Spleen (tissue), 11 donors: ENCODE measurements around the gene MFSD2B. TPM values are rescaled to one million over a fixed set of nuclear protein-coding genes. Genes with fewer than 3 reads are reported as not detected.

ENCODE experiments used
- DNase-seq: peaks from one replicate; pipeline ENCODE4 v3.0.0-alpha.2; 2020
- H3K27ac ChIP-seq, 8 donors: fragments of 200-600 bp; sonication (generic) in 7 of 8; 1 replicate in 4 of 8; 2 replicates in 4 of 8; pipeline versions ENCODE4 v1.5.0 to v1.8.0; 2016 to 2021; ENCODE audit warnings: inconsistent platforms in 4 of 8, mild to moderate bottlenecking in 4 of 8, moderate library complexity in 1 of 8
- H3K27me3 ChIP-seq, 7 donors: fragments of 200-600 bp; sonication (generic) in 6 of 7; replicated peaks in 1 of 7; 1 replicate in 4 of 7; 2 replicates in 3 of 7; pipeline versions ENCODE4 v1.5.0 to v1.8.0; 2016 to 2021; ENCODE audit warnings: inconsistent platforms in 3 of 7, mild to moderate bottlenecking in 1 of 7
- H3K36me3 ChIP-seq, 6 donors: fragments of 200-600 bp; sonication (generic) in 5 of 6; 1 replicate in 4 of 6; 2 replicates in 2 of 6; pipeline versions ENCODE4 v1.5.0 to v1.8.0; 2016 to 2021; ENCODE audit warnings: inconsistent platforms in 2 of 6
- H3K4me1 ChIP-seq, 6 donors: fragments of 200-600 bp; sonication (generic) in 5 of 6; 1 replicate in 3 of 6; 2 replicates in 3 of 6; pipeline versions ENCODE4 v1.5.0 to v1.8.0; 2016 to 2021; ENCODE audit warnings: inconsistent platforms in 3 of 6
- H3K4me3 ChIP-seq, 8 donors: fragments of 200-600 bp; sonication (generic) in 7 of 8; 1 replicate in 4 of 8; 2 replicates in 4 of 8; pipeline versions ENCODE4 v1.5.0 to v1.8.0; 2016 to 2021; ENCODE audit warnings: inconsistent platforms in 4 of 8, mild to moderate bottlenecking in 4 of 8, moderate library complexity in 2 of 8
- H3K9me3 ChIP-seq, 8 donors: fragments of 200-600 bp; sonication (generic) in 7 of 8; 1 replicate in 4 of 8; 2 replicates in 4 of 8; pipeline versions ENCODE4 v1.5.0 to v1.8.0; 2016 to 2021; ENCODE audit warnings: inconsistent platforms in 4 of 8
- CTCF ChIP-seq, 11 experiments: fragments of 200-600 bp in 7 of 11; fragments of 450-650 bp in 4 of 11; sonication (generic) in 4 of 11; IDR thresholded peaks in 8 of 11; conservative IDR thresholded peaks in 3 of 11; 1 replicate in 7 of 11; 2 replicates in 4 of 11; pipeline versions ENCODE4 v1.4.0 to v1.8.0; 2016 to 2021; ENCODE audit warnings: antibody characterized with exemption in 11 of 11, inconsistent platforms in 4 of 11, mild to moderate bottlenecking in 1 of 11
- POLR2A ChIP-seq, 3 donors: fragments of 450-650 bp; IDR thresholded peaks; one replicate each; pipeline ENCODE4 v1.5.1; 2017; ENCODE audit warnings: antibody characterized with exemption in 3 of 3, mild to moderate bottlenecking in 1 of 3
- POLR2AphosphoS5 ChIP-seq, 3 donors: sonication (generic); formaldehyde crosslinking; IDR thresholded peaks; one replicate each; pipeline ENCODE4 v1.5.1; 2017; ENCODE audit warnings: antibody characterized with exemption in 3 of 3
- WGBS, 5 donors: extraction: QIAGEN DNeasy Blood & Tissue Kit in 3 of 5; methylation state at CpG; one replicate each; pipeline versions ENCODE4 v1.1.5 to v1.1.7; 2013 to 2018; 5-methylcytosine and 5-hydroxymethylcytosine counted together
- intact Hi-C: fragments of 100-400 bp; cut with DNase I; formaldehyde crosslinking; loops from one replicate; pipeline ENCODE4 v1.15.0; 2023; ENCODE audit warnings: low total_unique reads
- polyA plus RNA-seq, 3 donors: library from polyadenylated mRNA; stranded (reverse); fragments of 200-250 nt; gene quantifications; one replicate each; pipeline ENCODE4 v1.2.1, GENCODE V29; 2013
- total RNA-seq, 7 donors: library from RNA; depleted of rRNA in 3 of 7; stranded (reverse); fragments of >200 nt in 3 of 7; fragmentation: NEBNext Ultra II Directional in 4 of 7; extraction: Animal tissue kit (Norgen Biotek cat#: 25700) in 4 of 7; gene quantifications; one replicate each; pipeline versions ENCODE4 v1.1.0 to v1.2.1, GENCODE V29; 2016 to 2021
- donor health status: healthy with polysubstance abuse.
- donor health status: DM: no; HTN: no; CAD: no; lungs with moderate emphysema.
- donor health status: DM: no; HTN: no; CAD: no.
- donor health status: Bipolar disorder and iron deficiency.
- donor health status: healthy.
- donor health status: DM: no; HTN: no; CAD: no.
- donor health status: DM: yes; HTN: yes; CAD: no.

Gene MFSD2B
- total and polyA plus RNA-seq, 10 donors: 0.09 to 3.1 (median 0.52) TPM

- DNase-seq: no peak
- peaks cover 0 to 35% (median 22%) of the 10 kb centered on the region in 7 donors for H3K27me3 ChIP-seq
- H3K4me1 ChIP-seq: peaks cover 3 to 19% (median 13%) of the 10 kb centered on the region in 6 donors
- H3K36me3 ChIP-seq: no peaks in the 10 kb centered on the region
- intact Hi-C loops: no loop called here
- TF ChIP-seq POLR2AphosphoS5 (IDR thresholded peaks at IDR 0.05) (no peak), POLR2A (IDR thresholded peaks at IDR 0.05) (no peak), CTCF (IDR thresholded peaks at IDR 0.05 in 8 of 11, conservative IDR thresholded peaks at IDR 0.05 in 3 of 11) (no peak)
- H3K9me3 ChIP-seq: no peaks in the 10 kb centered on the region
- H3K27ac ChIP-seq: no peak overlapping the region
- WGBS, 5 donors: 75 to 90% (median 89%) methylated on average over 13 of the region's 13 CpGs
- no peak overlapping the region for H3K4me3 ChIP-seq
These were observed 1.1 kb upstream of the MFSD2B start for GRCh38 chr2:24008672-24009366.

GRCh38 chr2:24009367-24009679 lies 562 bp upstream of the MFSD2B start:
- H3K4me3 ChIP-seq: peak overlapping the region in 3 of 8 donors; percentile 19 to 64 (median 42)
- H3K27ac ChIP-seq: no peak overlapping the region
- TF ChIP-seq POLR2A (IDR thresholded peaks at IDR 0.05) (no peak), POLR2AphosphoS5 (IDR thresholded peaks at IDR 0.05) (no peak), CTCF (IDR thresholded peaks at IDR 0.05 in 8 of 11, conservative IDR thresholded peaks at IDR 0.05 in 3 of 11) (no peak)
- no peaks in the 10 kb centered on the region for H3K9me3 ChIP-seq
- no peaks in the 10 kb centered on the region for H3K36me3 ChIP-seq
- peaks cover 0 to 35% (median 22%) of the 10 kb centered on the region in 7 donors for H3K27me3 ChIP-seq
- intact Hi-C loops: no loop called here
- peaks cover 3 to 19% (median 13%) of the 10 kb centered on the region in 6 donors for H3K4me1 ChIP-seq
- DNase-seq: no peak
- 73 to 82% (median 77%) methylated on average over 9 of the region's 9 CpGs for WGBS, 5 donors

- Histone ChIP-seq H3K36me3 (no peaks in the 10 kb centered on the region), H3K4me1 (peaks cover 3 to 19% (median 13%) of the 10 kb centered on the region in 6 donors), H3K27ac (peak overlapping the region in 1 of 8 donors; percentile 26), H3K4me3 (peak overlapping the region in 6 of 8 donors; percentile 16 to 64 (median 26)), H3K9me3 (no peaks in the 10 kb centered on the region), H3K27me3 (peaks cover 0 to 35% (median 22%) of the 10 kb centered on the region in 7 donors)
- DNase-seq: no peak
- TF ChIP-seq POLR2A (IDR thresholded peaks at IDR 0.05): no peak
- no peak for TF ChIP-seq POLR2AphosphoS5 (IDR thresholded peaks at IDR 0.05)
- TF ChIP-seq CTCF (IDR thresholded peaks at IDR 0.05 in 8 of 11, conservative IDR thresholded peaks at IDR 0.05 in 3 of 11): no peak
- WGBS, 5 donors: 48 to 74% (median 61%) methylated on average over 16 to 37 of the region's 37 CpGs
- intact Hi-C loops: no loop called here
These were observed 778 bp downstream of the MFSD2B start for GRCh38 chr2:24010477-24011249.
